Stimulated activated CD8-positive, alpha-beta memory T cell treated with anti-CD3 and anti-CD28 coated beads, Interleukin-12 subunit alpha, Interleukin-12 subunit beta, amount 100 ng/mL, for 24 hours (primary cell): ENCODE results near the gene SPAAR.
"Not testable (repeated sequence)": the region's sequence is repeated elsewhere in the genome, so short reads cannot be mapped to it uniquely, and the experiment has no call there.

Experiments
- DNase-seq: peaks from one replicate; pipeline ENCODE4 v3.0.0-alpha.2; 2020; ENCODE audit errors: extremely low read depth

The SPAAR gene

DNA sequence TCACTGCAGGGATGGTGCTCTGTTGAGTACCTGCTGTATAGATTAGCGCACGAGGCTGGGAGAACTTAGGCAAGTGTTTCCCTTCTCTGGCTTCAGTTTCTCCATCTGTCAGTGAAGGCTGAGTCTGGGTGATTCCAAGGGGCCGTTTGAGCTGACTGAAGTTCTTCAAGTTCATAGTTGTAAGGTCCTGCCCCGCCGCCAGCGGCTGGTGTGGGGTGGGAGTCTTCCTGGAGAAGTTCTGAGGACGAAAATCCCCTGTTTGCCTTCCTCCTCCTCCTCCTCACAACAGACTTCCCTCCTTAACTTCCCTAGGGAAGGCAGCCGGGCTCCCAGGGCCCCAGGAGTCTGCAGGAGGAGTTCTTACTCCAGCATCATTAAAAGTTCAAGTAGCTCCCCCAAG, 5.0 kb upstream of the SPAAR start:
- no peak for DNase-seq

DNA sequence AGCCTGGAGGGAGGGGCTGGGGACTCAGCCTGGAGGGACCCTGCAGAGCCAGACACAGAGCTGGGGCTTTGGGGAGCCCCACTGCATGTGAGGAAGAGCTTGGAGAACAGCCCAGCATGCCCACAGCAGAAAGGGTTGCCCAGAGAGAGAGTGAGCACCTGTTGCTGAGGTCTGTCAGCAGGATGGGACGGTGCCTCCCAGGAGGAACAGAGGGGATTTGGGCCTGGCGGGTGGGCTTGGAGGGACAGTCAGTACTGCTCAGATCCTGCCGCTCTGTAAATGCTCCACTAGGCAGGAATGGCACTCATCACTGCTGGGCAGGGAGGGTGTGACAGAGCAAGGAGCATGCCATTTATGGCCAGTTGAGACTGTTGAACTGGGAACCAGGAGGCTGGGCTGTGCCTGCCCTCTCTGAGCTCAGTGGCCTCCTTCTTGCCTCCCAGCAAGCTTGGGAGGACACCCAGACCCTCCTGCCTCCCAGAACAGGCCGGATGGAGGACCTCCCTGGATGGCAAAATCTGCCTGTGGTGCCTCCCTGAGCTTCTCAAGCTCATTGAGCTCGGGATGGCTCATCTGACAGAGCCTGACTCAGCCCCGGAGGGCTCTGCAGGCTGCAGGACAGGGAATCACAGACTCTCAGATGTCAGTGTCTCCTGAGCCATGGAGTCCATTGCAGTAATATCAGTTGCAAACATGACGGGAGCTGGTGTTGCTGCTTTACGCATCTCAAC, 4.1 kb upstream of the SPAAR start:
- DNase-seq = no peak

DNA sequence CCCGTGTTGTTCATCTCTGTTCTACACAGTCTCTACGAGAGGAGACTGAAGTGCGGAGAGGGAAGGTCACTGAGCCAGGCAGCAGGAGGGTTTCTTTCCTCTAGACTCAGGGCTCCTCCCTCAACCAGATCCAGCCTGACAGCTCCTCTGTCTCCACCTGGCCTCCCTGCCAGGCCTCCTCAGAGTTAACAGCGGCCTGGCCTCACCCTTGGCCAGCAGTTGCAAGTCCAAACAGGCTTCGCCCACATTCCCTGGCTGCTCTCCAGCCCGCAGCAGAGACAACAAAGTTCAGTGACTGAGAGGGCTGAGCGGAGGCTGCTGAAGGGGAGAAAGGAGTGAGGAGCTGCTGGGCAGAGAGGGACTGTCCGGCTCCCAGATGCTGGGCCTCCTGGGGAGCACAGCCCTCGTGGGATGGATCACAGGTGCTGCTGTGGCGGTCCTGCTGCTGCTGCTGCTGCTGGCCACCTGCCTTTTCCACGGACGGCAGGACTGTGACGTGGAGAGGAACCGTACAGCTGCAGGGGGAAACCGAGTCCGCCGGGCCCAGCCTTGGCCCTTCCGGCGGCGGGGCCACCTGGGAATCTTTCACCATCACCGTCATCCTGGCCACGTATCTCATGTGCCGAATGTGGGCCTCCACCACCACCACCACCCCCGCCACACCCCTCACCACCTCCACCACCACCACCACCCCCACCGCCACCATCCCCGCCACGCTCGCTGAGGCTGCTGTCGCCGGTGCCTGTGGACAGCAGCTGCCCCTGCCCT, 3.2 kb upstream of the SPAAR start, which contains the start of gene HRCT1:
TSS of gene HRCT1 (plus strand) at position 291 of the 768 bp plus-strand sequence. CDS start at position 377, 86 bp downstream.
- DNase-seq = no peak

DNA sequence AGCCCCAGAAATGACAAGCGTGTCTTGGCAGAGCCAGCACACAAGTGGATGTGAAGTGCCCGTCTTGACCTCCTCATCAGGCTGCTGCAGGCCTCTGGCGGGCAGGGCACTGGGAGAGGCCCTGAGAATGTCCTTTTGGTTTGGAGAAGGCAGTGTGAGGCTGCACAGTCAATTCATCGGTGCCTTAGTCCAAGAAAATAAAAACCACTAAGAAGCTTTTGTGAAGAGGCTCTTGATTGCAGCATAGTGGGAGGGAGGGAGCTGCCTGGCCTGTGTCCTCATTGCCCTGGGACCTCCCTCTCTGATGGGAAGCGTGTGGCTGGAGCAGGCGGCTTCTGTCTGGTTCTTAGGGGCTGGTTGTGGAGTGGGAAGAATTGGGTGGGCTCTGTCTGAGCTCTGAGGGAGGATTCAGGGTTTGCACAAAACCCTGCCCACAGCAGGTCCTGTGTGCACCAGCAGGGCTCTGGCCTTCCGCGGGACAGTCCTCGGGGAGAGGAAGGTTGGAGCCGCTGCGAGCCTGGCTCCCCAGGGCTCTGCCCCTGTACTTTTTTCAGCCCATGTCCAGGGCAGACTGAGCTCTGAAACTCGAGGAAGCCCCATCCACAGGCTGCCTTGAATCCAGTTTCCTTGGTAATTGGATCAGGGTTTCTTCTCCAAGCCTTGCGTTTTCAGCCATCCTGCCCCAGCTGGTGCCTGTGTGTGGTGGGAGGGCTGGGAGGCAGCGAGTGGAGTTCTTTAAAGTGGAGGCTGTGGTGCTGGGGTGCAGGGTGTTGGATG, 2.2 kb upstream of the SPAAR start:
- no peak for DNase-seq

DNA sequence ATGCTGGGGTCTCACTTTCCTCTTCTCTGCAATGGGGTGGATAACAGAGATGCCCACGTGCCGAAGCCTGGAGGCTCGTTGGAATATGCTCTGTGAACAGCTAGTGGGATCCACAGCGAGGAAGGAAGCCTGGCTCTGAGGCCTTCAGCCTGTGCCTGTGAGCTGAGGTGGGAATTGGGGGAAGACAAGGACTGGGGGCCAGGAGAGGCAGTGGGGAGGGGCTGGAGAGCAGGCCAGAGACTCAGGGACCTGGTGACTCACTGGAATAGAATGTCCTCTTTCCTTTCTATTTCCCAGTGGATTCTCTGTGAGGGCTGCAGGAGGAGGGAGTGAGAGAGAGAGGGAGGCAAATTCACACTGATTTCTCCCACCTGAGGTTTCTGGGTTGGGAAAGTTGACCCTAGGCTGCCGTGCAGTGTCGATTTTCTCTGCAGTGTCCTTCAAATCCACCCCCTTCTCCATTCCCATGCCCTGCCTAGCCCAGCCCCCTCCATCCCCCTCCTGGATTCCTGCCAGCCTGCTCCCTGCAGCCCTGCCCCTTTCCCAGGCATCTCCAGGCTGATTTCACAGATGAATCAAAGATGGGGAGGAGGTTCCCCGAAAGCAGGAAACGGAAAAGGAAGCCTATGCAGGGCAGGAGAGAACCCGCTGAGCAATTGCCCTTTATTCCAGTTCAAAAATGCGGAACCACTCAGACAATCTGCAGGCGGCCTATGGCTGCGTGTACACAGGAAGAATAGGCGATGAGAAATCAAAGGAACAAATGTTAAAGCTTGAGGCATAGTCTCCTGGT, 1.4 kb upstream of the SPAAR start:
- no peak for DNase-seq

DNA sequence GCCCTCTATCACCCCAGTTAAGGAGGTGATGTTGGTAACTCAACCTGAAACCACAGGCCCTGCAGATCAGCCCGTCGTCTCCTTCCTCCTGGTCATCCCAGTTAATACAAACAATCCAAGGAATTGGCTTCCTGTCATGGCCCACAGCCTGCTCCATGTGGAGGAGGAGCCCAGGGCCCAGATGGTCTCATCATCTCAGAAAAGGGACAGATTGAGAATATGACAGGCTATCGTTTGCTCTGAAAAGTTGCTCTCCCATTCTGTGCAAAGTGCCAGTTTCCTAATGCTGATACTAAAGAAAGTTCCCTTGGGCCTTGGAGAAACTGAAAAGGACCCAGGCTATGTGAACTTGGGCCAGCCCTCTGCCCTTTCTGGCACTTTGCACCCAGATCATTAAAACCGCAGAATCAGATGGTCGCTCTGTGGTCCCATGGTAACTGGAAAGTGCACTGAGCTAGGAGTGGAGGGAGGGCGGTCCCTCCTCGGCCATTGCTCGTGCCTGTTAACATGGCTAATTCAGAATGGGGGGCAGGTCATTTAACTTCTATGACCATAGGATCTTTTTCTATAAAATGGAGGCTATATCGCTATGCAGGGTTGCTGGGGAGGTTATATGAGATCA, 675 bp upstream of the SPAAR start:
- no peak for DNase-seq

DNA sequence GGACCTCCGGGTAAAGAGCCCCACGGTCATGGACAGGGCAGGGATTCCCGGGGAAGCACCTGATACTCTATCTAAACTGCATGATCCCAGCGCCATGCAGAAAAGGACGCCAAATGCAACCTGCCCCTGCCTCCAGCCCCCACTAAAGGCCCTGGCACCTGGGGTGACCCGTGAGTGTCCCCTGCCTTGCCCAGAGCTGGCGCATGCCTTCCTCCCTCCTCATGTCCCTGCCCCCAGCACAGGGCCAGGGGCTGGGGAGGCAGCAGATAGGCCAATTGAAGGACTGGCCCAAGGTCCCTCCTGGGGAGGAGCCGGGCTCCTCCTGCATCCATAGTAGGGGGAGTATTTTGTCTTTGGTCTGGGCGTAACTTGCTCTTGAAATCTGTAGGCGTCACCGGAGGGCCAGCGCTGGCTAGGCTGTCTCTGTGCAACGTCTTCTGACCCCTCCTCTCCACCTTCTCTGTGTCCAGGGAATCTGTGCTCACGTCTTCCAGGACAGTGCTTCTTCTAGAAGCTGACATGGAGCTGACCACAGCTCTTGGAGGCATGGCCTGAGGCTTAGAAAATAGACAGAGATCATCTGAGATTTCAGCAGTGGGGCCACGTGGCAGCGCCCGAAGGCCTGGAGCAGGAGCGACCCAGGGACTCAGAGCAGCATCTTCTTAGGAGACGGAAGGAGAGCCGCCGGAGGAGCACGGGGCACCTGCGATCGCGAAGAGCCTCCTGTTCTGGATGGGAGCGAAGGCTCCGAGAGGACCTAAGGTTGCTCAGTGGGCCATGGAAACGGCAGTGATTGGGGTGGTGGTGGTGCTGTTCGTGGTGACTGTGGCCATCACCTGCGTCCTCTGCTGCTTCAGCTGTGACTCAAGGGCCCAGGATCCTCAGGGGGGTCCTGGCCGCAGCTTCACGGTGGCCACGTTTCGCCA, 660 bp downstream of the SPAAR start:
- no peak for DNase-seq

DNA sequence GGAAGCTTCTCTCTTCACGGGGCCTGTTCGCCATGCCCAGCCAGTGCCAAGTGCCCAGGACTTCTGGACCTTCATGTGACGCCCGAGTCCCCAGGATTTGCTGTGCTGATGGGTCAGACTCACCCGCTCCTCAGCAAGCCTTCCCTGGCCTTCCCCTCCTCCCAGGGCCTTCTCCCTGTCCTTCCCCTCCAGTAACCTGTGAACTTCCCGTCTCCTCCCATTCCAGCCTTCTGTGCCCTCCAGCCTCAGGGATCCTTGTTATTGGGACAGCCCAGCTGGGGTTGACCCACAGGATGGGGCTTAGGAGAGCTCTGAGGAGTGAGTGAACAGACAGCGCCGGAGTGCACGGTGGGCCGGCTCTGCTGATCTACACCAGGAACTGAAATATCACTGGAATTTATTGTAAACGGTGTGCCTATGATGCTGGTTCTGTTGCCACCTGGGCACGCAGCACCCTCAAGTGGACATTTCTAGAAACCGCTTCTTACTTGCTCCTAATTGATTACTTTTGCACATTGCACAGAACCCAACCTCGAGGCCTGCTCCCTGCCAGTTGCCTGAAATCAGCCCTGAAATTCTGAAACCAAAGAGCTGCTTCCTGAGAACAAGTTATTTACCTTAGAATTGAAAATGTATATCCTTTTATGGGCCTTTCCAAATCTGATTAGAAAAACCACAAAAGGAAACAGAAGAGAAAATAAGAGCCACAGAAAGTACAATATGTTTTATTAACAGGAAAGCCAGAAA, 1.5 kb downstream of the SPAAR start:
- no peak for DNase-seq

DNA sequence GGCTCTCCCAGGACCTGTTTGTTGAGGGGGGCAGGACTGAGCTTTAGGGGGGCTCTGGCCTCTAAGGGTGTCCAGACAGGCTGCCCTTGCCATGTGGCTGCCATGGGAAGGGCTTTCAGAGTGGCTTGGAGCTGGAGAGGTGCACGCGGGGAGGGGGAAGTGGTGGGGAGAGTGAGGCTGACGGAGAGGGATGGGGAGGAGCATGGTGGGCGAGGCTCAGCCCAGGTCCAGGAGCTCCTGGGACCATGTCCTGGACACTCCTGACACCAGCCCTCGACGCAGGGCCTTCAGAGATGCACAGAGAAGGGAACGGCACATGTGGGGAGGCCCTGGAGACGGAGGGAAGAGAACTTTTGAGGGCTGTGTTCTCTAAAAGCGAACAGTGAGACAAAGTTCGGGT, 2.4 kb downstream of the SPAAR start:
- no peak for DNase-seq

DNA sequence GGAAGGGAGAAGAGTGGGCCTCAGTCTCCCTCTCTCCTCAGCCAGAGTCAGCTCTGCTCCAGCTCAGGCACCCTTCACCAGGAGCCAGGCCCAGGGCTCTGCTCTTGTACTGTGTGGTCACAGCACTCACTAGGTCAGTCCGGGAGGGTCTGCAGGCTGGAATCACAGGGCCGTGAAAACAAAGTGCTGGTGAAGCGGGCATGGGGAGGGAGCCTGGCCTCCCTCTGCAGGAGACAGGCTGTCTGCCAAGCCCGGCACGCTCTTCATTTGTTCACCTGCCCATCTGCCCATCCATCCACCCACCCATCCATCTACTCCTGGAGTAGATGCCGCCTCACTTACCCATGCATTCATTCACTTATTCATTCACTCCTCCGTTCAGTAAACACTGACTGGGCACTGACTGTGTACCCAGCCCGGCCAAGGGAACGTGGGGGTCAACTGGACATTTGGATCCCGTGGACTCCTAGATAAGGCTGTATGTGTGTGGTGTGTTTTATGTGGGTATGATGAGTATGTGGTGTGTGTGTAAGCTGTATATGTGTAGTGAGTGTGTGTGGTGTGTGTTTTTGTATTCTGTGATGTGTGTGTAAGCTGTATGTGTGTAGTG, 3.6 kb downstream of the SPAAR start:
- DNase-seq = no peak

DNA sequence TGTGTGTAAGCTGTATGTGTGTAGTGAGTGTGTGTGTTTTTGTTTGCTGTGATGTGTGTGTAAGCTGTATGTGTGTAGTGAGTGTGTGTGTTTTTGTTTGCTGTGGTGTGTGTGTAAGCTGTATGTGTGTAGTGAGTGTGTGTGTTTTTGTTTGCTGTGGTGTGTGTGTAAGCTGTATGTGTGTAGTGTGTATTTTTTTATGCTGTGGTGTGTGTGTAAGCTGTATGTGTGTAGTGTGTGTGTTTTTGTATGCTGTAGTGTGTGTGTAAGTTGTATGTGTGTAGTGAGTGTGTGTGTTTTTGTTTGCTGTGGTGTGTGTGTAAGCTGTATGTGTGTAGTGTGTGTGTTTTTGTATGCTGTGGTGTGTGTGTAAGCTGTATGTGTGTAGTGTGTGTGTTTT, 4.1 kb downstream of the SPAAR start:
- DNase-seq = not testable (repeated sequence)

DNA sequence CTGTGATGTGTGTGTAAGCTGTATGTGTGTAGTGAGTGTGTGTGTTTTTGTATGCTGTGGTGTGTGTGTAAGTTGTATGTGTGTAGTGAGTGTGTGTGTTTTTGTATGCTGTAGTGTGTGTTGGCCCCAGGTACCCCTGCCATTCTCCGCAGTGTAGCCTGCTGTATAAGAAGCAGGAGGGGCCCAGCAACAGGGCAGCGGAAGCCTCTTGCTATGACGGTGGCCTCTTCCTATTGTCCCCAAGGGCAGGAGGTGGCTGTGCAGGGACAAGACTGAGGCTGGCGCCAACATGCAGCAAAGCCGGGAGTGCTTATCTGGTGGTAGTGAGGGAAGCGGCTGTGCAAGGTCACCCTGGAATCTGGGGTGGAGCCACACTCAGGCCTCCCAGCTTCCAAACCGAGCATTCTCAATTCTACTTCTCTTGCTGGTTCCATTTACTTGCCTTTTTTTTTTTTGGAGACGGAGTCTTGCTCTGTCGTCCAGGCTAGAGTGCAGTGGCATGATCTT, 5.1 kb downstream of the SPAAR start:
- no peak for DNase-seq

DNA sequence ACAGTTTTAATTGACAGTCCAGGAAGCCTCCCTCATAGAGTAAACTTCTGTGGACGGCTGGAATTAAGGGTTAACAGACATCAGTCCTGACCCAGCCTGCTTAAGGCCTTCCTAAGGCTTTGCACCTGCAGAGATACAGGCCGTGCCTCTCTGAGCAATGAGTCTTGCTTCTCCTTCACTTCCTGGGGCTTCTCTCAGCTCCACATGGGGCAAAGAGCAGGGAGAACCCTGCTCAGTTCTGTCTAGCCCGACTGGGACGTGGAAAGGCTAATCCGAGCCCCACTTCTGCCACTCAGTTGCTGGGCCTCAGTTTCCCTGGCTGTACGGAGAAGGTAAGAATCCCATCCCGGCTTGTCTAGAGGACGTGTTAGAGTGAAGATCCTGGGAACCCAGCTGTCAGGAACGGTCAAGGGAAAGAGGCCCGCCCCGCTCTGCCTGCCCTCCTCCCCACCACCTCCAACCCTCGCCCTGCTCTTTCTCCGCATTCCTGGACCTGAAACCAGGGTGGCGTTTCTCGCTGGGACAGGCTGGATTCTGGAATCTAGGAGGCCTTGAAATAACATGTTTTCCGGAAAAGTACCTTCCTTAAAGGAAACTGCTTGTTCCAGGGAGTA, 6.5 kb downstream of the SPAAR start:
- no peak for DNase-seq

DNA sequence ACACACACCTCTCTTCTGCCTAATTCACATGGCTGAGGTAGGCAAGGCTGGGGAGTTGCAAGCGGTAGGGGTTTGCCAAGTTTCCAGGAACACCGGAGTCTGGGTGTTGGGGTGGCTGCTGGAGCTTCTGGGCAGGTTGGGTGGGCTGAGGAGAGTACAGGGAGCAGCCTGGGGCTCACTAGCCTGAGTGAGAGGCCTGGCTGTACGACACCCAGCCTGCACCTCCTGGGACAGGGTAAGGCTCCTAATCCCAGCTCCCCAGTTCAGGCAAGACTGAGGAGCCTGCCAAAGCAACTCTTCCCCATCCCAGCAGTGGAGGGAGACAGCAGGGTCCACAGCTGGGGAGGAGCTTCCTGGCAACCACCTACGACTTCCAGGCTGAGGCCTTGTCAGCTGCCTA, 8.0 kb downstream of the SPAAR start:
- DNase-seq = no peak

DNA sequence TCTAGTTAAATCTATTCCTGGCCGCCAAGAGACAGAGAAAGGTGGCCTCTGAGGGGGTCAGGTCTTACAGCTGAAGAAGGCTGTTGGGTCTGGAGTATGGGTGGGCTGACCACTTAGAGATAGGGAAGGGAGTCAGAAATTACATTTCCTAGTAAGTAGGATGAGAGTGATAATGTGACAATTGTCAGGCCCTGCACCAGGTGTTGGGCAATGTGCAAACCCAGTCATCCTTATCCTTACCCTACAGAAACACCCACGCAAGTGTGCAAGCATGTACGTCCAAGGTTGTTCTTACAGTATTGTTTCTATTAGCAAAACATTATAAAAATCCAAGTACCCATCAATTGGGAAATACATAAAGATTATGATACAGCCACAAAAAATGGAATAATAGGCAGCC, 9.5 kb downstream of the SPAAR start:
- DNase-seq = no peak

DNA sequence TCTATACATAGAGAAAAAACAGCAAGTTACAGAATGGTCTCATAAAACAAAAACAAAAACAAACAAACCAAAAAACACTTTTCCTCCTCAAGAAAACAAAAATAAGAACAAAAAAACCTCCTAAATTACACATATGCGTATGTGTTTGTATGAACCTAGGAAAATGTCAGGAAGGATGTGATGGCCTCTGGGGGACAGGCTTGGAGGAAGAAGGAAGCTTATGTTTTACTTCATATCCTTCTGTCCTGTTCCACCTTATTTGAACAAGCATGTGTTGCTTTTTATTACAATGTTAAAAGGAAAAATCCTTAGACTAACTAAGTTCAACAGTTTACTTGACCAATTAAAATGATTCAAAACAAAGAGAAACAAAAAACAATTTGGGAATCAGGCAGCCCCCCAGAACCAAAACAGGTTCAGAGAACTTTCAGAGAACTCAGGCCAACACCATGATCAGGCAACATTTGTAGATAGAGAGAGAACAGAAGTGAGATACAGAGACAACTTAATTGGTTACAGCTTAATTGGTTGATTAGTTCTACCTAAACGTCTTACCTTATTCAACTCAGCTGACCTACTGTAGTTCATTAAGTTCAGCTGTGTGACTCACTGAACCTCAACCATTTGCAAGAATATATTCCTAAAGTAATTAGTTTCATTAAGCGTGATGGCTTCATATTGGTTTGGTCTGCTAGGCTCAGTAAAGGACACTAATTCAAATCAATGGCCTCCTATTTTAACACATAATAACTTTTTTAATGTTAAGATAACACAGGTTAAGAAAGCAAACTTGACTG, 10.1 kb downstream of the SPAAR start:
- no peak for DNase-seq

DNA sequence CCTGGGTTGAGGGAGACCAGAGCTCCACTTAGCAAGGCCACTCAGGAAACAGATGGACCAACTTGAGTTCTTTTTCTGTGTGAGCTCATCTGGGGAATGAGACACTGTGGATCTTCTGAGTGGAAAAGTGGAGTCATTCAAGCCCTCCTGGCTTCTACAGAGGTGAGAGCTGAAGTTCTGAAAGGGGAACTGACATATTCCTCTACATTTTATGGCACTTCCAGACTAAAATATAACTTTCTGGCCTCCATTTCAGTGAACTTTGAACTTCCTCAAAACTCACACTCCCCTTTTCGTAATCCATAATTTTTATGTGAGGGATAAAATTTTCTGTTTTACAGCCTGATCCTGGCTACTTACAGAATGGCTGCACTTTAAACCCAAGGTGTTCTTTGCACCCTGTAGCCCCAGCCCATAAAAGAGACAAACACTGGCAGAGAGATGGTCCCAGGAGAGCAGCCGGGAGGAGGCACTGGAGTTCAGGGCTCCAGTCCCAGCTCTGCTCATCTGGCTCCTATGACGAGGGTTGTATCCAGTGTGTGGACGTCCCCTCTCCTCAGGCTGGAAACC, 10.8 kb downstream of the SPAAR start:
- DNase-seq = no peak
